ENCODE results near the gene RLF.

- TF ChIP-seq, protein P1, sequence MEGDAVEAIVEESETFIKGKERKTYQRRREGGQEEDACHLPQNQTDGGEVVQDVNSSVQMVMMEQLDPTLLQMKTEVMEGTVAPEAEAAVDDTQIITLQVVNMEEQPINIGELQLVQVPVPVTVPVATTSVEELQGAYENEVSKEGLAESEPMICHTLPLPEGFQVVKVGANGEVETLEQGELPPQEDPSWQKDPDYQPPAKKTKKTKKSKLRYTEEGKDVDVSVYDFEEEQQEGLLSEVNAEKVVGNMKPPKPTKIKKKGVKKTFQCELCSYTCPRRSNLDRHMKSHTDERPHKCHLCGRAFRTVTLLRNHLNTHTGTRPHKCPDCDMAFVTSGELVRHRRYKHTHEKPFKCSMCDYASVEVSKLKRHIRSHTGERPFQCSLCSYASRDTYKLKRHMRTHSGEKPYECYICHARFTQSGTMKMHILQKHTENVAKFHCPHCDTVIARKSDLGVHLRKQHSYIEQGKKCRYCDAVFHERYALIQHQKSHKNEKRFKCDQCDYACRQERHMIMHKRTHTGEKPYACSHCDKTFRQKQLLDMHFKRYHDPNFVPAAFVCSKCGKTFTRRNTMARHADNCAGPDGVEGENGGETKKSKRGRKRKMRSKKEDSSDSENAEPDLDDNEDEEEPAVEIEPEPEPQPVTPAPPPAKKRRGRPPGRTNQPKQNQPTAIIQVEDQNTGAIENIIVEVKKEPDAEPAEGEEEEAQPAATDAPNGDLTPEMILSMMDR (IDR thresholded peaks at IDR 0.05), result no peak
- no peak for TF ChIP-seq EZH2 (IDR thresholded peaks at IDR 0.05; ENCODE audit: borderline replicate concordance, insufficient read depth, low read depth, low read length, poor library complexity, severe bottlenecking)
These were observed 79.2 kb downstream of the RLF start for GRCh38 chr1:40240390-40240789.

All from B cell (primary cell).